ENCODE data around the gene MAGI3.

DNA sequence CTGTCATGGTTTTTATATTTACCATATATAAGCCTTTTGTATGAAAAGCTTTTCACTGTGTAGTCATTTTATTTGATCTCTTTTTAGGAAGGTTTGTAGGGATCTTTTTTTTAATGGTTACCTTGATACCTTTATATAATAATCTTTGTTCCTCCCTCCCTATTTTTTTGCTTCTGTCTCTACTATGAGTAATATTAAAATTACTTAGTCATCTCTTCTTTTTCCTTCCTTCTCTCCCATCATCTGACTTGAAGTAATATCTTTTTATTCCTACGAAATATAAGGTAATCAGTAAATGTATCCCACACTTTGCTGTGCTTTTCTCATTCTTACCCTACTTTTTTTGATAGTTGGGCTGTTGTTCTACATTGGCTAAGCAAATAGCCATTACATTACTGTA is 161.4 kb downstream of the MAGI3 start:
- TF ChIP-seq, protein P1, sequence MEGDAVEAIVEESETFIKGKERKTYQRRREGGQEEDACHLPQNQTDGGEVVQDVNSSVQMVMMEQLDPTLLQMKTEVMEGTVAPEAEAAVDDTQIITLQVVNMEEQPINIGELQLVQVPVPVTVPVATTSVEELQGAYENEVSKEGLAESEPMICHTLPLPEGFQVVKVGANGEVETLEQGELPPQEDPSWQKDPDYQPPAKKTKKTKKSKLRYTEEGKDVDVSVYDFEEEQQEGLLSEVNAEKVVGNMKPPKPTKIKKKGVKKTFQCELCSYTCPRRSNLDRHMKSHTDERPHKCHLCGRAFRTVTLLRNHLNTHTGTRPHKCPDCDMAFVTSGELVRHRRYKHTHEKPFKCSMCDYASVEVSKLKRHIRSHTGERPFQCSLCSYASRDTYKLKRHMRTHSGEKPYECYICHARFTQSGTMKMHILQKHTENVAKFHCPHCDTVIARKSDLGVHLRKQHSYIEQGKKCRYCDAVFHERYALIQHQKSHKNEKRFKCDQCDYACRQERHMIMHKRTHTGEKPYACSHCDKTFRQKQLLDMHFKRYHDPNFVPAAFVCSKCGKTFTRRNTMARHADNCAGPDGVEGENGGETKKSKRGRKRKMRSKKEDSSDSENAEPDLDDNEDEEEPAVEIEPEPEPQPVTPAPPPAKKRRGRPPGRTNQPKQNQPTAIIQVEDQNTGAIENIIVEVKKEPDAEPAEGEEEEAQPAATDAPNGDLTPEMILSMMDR (IDR thresholded peaks at IDR 0.05) = no peak
- TF ChIP-seq POLR2A (IDR thresholded peaks at IDR 0.05) (no peak), POLR2AphosphoS5 (IDR thresholded peaks at IDR 0.05) (no peak), EP300 (IDR thresholded peaks at IDR 0.05; ENCODE audit: low read depth) (no peak)
